Stimulated activated naive B cell treated with anti-CD40 and anti-IgM and Interleukin-4, amounts not matched to agents 10 μg/mL and 1 μg/mL and 100 μg/mL, for 72 hours (primary cell): ENCODE results near the gene FBXL12.

Experiments used
- ATAC-seq, 2 donors: fragments of 150-1000 bp; cut with Tn5 transposase; replicated peaks; 2 replicates each; pipeline ENCODE4 v1.10.0; 2021; ENCODE audit warnings: moderate library complexity in 1 of 2
- DNase-seq: peaks from one replicate; pipeline ENCODE4 v3.0.0; 2021
- H3K27ac Mint-ChIP-seq: one replicate; pipeline ENCODE4 v1.8.0; 2022; ENCODE audit warnings: mild to moderate bottlenecking, mixed read lengths
- H3K27me3 Mint-ChIP-seq, 2 donors: one replicate each; pipeline ENCODE4 v1.8.0; 2022; ENCODE audit warnings: mixed read lengths in 2 of 2
- H3K36me3 Mint-ChIP-seq, 2 donors: one replicate each; pipeline ENCODE4 v1.8.0; 2022; ENCODE audit warnings: mixed read lengths in 2 of 2, mild to moderate bottlenecking in 1 of 2
- H3K4me1 Mint-ChIP-seq, 2 donors: one replicate each; pipeline ENCODE4 v1.8.0; 2022; ENCODE audit warnings: mixed read lengths in 2 of 2, mild to moderate bottlenecking in 1 of 2
- H3K4me3 Mint-ChIP-seq, 2 donors: one replicate each; pipeline ENCODE4 v1.8.0; 2022; ENCODE audit warnings: mild to moderate bottlenecking in 2 of 2, mixed read lengths in 2 of 2, moderate library complexity in 1 of 2
- H3K9me3 Mint-ChIP-seq, 2 donors: one replicate each; pipeline ENCODE4 v1.8.0; 2022; ENCODE audit warnings: mixed read lengths in 2 of 2, mild to moderate bottlenecking in 1 of 2

The FBXL12 gene

GRCh38 chr19:9818734-9819595 lies at the start of gene FBXL12:
Gene FBXL12 (minus strand): TSS chr19:9819079. CDS start chr19:9818813, 266 bp downstream.
- Mint-ChIP-seq H3K36me3 (peaks cover 22 to 33% of the 10 kb centered on the region in 2 donors), H3K9me3 (peaks cover 6 to 7% of the 10 kb centered on the region in 2 donors), H3K27me3 (no peaks in the 10 kb centered on the region), H3K4me1 (peaks cover 10 to 30% of the 10 kb centered on the region in 2 donors), H3K4me3 (peak within 1 kb of the TSS; percentile 95 to 98), H3K27ac (peak within 1 kb of the TSS; percentile 98)
- DNase-seq (peak; percentile 100), ATAC-seq (peak; percentile 87 to 90)

GRCh38 chr19:9865732-9866501 lies 47.0 kb upstream of the FBXL12 start:
- no peaks in the 10 kb centered on the region for H3K4me1 Mint-ChIP-seq

GRCh38 chr19:9863759-9864158 lies 44.9 kb upstream of the FBXL12 start:
- no peak for ATAC-seq
- Mint-ChIP-seq H3K4me3 (no peak overlapping the region), H3K9me3 (no peaks in the 10 kb centered on the region), H3K4me1 (peaks cover under 1 to 1% of the 10 kb centered on the region in 2 donors), H3K27ac (no peak overlapping the region), H3K27me3 (peaks cover 0 to 5% of the 10 kb centered on the region in 2 donors), H3K36me3 (peaks cover 0 to 2% of the 10 kb centered on the region in 2 donors)
- DNase-seq = no peak

More at GRCh38 chr19:9865732-9866501, 47.0 kb upstream of the FBXL12 start:
- no peaks in the 10 kb centered on the region for H3K9me3 Mint-ChIP-seq
- H3K27me3 Mint-ChIP-seq = peaks cover 0 to 11% of the 10 kb centered on the region in 2 donors
- H3K27ac Mint-ChIP-seq = no peak overlapping the region
- no peak for DNase-seq
- no peak overlapping the region for H3K4me3 Mint-ChIP-seq
- peaks cover 0 to 2% of the 10 kb centered on the region in 2 donors for H3K36me3 Mint-ChIP-seq
- peak; percentile 39 to 45 for ATAC-seq

GRCh38 chr19:9862938-9863337 lies 44.1 kb upstream of the FBXL12 start:
- Mint-ChIP-seq H3K27me3 (peaks cover 0 to 5% of the 10 kb centered on the region in 2 donors), H3K36me3 (peaks cover 2 to 6% of the 10 kb centered on the region in 2 donors), H3K9me3 (no peaks in the 10 kb centered on the region), H3K27ac (peak overlapping the region; percentile 68), H3K4me1 (peaks cover 5 to 8% of the 10 kb centered on the region in 2 donors), H3K4me3 (no peak overlapping the region)
- ATAC-seq (no peak), DNase-seq (no peak)

- Mint-ChIP-seq H3K27ac (no peak overlapping the region), H3K4me1 (peaks cover 12 to 23% of the 10 kb centered on the region in 2 donors), H3K9me3 (no peaks in the 10 kb centered on the region), H3K36me3 (peaks cover 5 to 8% of the 10 kb centered on the region in 2 donors), H3K27me3 (peaks cover 0 to 5% of the 10 kb centered on the region in 2 donors), H3K4me3 (no peak overlapping the region)
- no peak for ATAC-seq
- no peak for DNase-seq
Measured at GRCh38 chr19:9861503-9861902, 42.6 kb upstream of the FBXL12 start.

- Mint-ChIP-seq H3K27me3 (peaks cover 0 to 5% of the 10 kb centered on the region in 2 donors), H3K27ac (no peak overlapping the region), H3K4me3 (no peak overlapping the region), H3K9me3 (no peaks in the 10 kb centered on the region), H3K4me1 (peaks cover 12 to 23% of the 10 kb centered on the region in 2 donors), H3K36me3 (peaks cover 5 to 8% of the 10 kb centered on the region in 2 donors)
- no peak for DNase-seq
- ATAC-seq = no peak
Measured at GRCh38 chr19:9860407-9860806, 41.5 kb upstream of the FBXL12 start.

- Mint-ChIP-seq H3K4me3 (no peak overlapping the region), H3K27me3 (peaks cover 0 to 5% of the 10 kb centered on the region in 2 donors), H3K4me1 (peaks cover 12 to 23% of the 10 kb centered on the region in 2 donors), H3K27ac (no peak overlapping the region), H3K9me3 (peaks cover 0 to 3% of the 10 kb centered on the region in 2 donors), H3K36me3 (peaks cover 11% of the 10 kb centered on the region in 2 donors)
- ATAC-seq (no peak), DNase-seq (no peak)
Measured at GRCh38 chr19:9858766-9859165, 39.9 kb upstream of the FBXL12 start.

GRCh38 chr19:9857920-9858746 lies 39.3 kb upstream of the FBXL12 start:
- no peak overlapping the region for H3K27ac Mint-ChIP-seq
- H3K4me1 Mint-ChIP-seq = peaks cover 12 to 23% of the 10 kb centered on the region in 2 donors
- H3K4me3 Mint-ChIP-seq = no peak overlapping the region
- H3K36me3 Mint-ChIP-seq = peaks cover 12% of the 10 kb centered on the region in 2 donors
- peaks cover 0 to 5% of the 10 kb centered on the region in 2 donors for H3K27me3 Mint-ChIP-seq
- peak; percentile 36 to 47 for ATAC-seq
- no peak for DNase-seq
- peaks cover 0 to 5% of the 10 kb centered on the region in 2 donors for H3K9me3 Mint-ChIP-seq

- peaks cover 12 to 15% of the 10 kb centered on the region in 2 donors for H3K36me3 Mint-ChIP-seq
- no peak overlapping the region for H3K4me3 Mint-ChIP-seq
- ATAC-seq = no peak
- peaks cover 0 to 5% of the 10 kb centered on the region in 2 donors for H3K27me3 Mint-ChIP-seq
- peaks cover 12 to 23% of the 10 kb centered on the region in 2 donors for H3K4me1 Mint-ChIP-seq
- H3K9me3 Mint-ChIP-seq = peaks cover 0 to 5% of the 10 kb centered on the region in 2 donors
- no peak for DNase-seq
- H3K27ac Mint-ChIP-seq = no peak overlapping the region
Measured at GRCh38 chr19:9857076-9857721, 38.3 kb upstream of the FBXL12 start.

- DNase-seq (no peak), ATAC-seq (no peak)
- Mint-ChIP-seq H3K27ac (no peak overlapping the region), H3K4me1 (peaks cover 12 to 23% of the 10 kb centered on the region in 2 donors), H3K4me3 (no peak overlapping the region), H3K27me3 (no peaks in the 10 kb centered on the region), H3K36me3 (peaks cover 12 to 18% of the 10 kb centered on the region in 2 donors), H3K9me3 (peaks cover 0 to 5% of the 10 kb centered on the region in 2 donors)
Measured at GRCh38 chr19:9856609-9857008, 37.7 kb upstream of the FBXL12 start.

GRCh38 chr19:9854282-9854846 lies 35.5 kb upstream of the FBXL12 start:
- Mint-ChIP-seq H3K9me3 (peaks cover 0 to 5% of the 10 kb centered on the region in 2 donors), H3K36me3 (peaks cover 17% of the 10 kb centered on the region in 2 donors), H3K27me3 (no peaks in the 10 kb centered on the region), H3K4me3 (no peak overlapping the region), H3K27ac (no peak overlapping the region), H3K4me1 (peaks cover 12 to 23% of the 10 kb centered on the region in 2 donors)
- DNase-seq = no peak
- no peak for ATAC-seq

GRCh38 chr19:9850235-9850959 lies 31.5 kb upstream of the FBXL12 start:
- peaks cover 0 to 5% of the 10 kb centered on the region in 2 donors for H3K9me3 Mint-ChIP-seq
- ATAC-seq (no peak), DNase-seq (no peak)
- H3K36me3 Mint-ChIP-seq = peaks cover 25 to 38% of the 10 kb centered on the region in 2 donors
- H3K4me1 Mint-ChIP-seq = peaks cover 0 to 6% of the 10 kb centered on the region in 2 donors
- H3K27me3 Mint-ChIP-seq = no peaks in the 10 kb centered on the region
- no peak overlapping the region for H3K4me3 Mint-ChIP-seq
- no peak overlapping the region for H3K27ac Mint-ChIP-seq
